SW480 (cell line): ENCODE measurements around the gene CES1.
"Not testable (repeated sequence)": the region's sequence is repeated elsewhere in the genome, so short reads cannot be mapped to it uniquely, and the experiment has no call there.

Experiments used
- DNase-seq: peaks from one replicate; pipeline ENCODE4 v3.0.0-alpha.2; 2016; ENCODE audit warnings: low spot score

Gene CES1

DNA sequence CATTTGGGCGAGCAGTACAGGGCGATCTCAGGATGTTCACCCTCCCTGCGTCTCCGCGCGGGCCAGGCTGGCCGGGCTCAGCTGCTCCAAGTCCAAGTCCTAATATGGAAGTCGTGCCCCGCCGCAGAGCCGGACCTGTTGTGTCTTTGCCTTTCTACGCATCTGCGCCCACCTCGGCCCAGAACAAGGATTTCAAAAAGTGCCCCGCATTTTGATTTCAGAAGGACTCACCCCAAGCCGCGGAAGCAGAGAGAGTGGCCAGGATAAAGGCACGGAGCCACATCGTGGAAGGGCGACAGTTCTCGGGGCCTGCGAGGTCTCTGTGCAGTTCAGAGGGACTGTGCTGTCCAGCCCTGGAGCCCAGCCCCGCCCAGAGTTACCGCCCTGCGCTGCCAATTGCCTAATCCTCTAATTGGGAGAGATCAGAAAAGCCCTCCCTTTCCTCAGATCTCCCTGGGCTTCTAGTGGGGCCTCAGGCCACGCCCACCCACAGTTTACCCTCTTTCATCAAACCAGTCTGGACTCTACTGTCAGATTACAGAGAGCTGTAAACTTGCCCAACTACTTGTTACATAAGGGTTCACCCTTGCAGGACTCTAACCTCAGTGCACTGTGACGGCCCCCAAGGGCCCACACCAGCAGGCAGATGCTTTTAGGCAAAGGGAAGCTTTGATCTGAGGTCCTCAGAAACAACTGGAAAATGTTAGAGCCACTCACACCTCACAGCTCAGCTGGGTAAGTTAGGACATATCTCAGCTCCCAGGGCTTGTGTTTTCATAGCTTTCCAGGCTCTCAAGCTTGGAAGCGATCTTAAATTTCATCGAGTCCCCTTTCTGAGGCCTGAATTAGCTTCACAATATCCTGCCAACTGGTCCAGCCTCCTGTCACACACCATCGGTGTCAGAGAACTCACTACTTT is at the start of gene CES1:
CES1 (minus strand) TSS at position 324 of the 919 bp plus-strand sequence; CDS start at position 283, 41 bp downstream.
- peak; percentile 11 for DNase-seq

DNA sequence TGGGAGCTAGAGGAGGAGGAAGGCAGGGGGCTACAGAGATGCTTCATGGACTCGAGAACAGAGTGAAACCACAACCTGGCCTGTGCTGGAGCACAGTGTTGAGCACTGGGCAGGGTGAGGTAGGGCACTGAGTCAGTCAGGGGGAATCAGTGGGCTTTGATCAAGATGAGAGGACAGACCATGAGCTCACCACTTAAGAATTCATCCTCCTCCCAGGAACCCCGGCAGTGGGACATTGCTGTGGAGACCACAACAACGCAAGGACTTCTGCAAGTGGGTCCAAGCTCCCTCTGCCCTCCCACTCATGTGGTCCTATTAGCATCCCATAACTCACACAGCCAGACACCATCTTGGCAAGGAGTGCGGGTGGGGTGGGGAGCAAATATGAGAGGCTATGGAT is 44.0 kb upstream of the CES1 start:
- DNase-seq: peak; percentile 47

- no peak for DNase-seq
Measured at GRCh38 chr16:55875273-55875672, 42.4 kb upstream of the CES1 start, which contains the start of gene CES5A. Gene CES5A, minus strand, starts transcription at chr16:55875373. Its CDS starts 152 bp downstream, at chr16:55875221.

DNA sequence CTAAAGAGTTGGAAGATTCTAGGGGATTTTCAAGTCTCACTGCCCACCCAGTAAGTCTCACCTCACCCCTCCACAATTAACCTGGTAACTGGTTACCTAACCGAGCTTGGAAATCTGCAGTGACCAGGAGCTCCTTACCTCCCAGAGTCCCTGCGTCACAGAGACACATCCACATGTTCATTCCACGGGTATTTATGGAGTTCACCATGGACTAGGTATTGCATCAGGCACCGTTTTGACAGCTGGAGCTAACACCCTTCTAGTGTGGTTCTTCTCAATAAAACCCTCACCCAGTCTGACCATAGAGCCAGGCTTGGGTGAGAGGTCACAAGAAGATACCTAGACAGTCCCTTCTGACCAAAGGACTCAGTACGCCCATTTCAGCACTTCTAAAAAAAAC is 40.2 kb upstream of the CES1 start:
- no peak for DNase-seq

GRCh38 chr16:55872130-55872529 is 39.2 kb upstream of the CES1 start:
- no peak for DNase-seq

DNA sequence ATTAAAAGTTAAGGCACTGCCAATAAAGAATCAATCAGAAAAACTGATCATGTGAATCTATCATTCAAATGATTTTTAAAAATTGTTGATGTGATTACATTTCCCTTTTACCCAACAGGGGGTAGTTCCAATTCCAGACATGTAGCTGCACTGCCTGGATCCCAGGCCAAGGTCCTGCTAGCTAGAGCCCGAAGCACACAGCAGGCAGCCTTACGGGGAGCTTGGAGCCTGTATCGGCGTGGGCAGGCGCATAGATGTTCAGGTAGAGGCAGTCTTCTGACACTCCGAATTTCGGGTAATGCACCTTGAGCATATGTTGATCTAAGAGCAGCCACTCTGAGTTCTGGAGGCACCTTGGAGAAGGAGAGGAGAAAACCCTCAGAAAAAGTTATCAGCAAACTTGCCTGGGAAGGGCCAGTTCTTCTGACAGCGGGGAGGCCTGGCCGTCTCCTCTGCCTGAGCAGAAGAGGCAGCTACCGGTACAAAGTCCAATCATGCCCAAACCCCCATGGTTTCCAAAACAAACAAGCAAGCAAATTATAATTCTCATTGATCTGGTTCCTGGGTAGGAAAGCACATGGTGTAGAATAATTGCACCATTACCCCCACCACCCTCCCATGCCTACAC is 38.6 kb upstream of the CES1 start:
- DNase-seq: peak; percentile 35

- DNase-seq: no peak
Measured at GRCh38 chr16:55868980-55869379, 36.1 kb upstream of the CES1 start.

DNA sequence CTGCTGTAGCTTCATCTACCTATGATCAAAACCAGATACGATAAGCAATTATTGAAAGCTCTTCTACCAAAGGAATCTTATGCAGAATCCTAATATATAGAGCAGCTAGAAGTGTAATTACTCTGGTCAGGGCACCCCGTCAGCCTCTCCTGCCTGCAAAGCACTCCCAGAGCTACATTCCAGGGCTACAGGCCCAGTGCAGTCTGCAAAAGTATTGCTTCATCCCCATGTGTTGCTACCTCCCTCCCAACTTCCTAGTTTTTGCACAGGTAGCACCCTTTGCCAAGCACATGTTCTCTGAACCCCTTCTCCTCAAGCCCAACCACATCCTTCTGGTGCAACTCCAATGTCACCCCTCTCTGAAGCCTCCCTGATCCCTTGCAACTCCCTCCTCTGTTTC is 35.2 kb upstream of the CES1 start:
- DNase-seq: no peak

DNA sequence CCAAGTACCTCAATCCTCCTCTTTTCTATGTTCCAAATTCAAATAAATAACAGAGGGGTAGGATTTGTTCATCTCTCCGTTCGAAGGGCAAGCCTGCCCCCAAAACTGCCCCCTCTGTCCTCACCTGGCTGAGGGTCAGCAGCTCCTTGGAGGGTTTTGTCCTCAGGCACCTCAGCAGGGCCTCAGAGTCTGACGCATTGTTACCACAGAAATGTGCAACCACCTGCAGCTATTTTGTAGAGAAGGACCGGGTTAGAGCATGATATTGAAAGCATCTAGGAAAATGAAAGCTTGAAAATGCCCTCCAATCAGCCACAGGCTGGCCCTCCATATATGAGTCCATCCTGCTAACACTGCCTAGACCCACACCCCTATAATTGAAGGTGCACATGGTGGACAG is 28.4 kb upstream of the CES1 start:
- no peak for DNase-seq

- not testable (repeated sequence) for DNase-seq
Measured at GRCh38 chr16:55857650-55858049, 24.8 kb upstream of the CES1 start.

DNA sequence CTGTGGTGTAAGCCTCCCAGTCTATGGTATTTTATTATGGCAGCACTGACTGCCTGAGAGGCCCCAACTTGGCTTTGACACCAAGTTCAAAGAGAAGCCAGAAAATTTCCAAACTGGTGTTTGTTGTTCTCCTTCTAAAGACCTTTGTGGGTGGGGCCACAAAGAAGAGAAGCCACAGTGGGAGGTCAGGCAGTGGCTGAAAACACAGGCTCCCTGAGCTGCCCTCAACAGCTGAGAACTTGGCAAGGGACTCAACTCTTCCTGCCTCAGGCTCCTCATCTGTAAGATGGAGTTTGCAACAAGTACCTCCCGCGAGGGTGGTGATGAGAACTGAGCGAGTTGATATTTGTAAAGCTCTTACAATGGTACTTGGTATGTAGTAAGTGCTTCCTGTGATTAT is 24.1 kb upstream of the CES1 start:
- peak; percentile 36 for DNase-seq

DNA sequence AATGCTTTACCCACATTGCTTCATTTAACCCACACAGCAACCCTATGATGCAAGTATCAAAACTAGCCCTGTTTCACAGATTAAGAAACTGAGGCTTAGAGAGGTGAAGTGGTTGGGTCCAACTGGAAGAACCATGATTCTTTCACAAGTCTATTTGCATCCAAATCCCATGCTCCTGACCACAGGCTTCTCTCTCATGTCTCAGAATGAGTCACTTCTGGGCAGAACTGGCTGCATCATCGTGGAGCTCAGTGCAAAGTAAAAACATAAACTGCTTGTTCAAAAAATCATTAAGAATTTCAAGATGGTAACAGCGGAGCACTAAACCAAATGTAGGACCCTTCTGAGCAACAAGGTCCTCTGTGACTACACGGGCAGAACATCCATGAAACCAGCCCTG is 20.2 kb upstream of the CES1 start:
- peak; percentile 27 for DNase-seq

GRCh38 chr16:55849536-55849935 is 16.6 kb upstream of the CES1 start:
- peak; percentile 86 for DNase-seq

GRCh38 chr16:55846598-55847346 is 13.9 kb upstream of the CES1 start:
- DNase-seq: no peak

DNA sequence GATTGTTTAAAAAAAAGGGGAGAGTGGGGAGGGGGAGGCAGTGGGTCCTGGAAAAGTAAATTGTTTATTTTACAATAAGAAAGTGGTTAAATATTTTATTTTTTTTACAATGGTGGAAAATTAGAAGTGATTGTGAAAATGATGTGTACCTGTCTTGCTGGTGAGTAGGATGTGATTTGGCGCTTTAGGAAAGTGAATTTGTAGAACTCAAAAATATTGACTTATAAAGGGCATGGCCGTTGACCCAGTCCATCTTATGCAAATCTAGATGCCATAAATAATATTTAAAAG is 10.2 kb upstream of the CES1 start:
- DNase-seq: no peak

DNA sequence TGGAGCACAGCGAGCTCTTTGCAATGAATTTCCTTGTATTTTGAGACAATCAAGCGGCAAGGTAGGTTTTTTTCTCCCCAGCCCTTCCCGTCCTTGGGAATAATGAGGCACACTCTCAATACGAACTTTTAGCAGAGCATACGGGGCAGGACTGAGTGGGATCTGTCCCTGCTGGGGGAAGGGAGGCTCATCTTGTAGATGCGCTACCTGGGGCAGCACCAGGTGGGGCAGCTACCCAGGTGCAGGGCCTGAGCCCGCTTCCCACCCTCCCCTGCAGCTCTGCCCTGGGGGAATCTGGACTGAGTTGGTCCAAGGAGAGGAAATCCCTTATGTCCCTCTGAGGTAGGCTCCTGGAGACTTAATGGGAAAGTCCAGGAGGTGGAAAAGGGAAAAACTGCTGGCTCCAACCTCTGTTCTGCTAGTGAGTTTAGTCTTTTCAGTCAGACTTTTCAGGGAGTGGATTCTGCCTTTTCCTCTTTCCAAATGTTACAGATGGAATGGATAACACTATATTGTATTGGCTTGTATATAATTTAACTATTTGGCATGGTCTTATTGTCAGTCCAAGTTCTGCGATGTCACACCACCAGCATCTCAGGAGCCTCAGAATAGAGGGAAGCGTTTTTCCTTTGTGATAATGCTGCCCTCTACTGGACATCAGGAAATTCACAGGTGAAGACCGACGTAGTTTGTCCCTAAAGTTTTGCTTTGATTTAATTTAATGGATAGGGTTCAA is 9.6 kb upstream of the CES1 start:
- peak; percentile 45 for DNase-seq

DNA sequence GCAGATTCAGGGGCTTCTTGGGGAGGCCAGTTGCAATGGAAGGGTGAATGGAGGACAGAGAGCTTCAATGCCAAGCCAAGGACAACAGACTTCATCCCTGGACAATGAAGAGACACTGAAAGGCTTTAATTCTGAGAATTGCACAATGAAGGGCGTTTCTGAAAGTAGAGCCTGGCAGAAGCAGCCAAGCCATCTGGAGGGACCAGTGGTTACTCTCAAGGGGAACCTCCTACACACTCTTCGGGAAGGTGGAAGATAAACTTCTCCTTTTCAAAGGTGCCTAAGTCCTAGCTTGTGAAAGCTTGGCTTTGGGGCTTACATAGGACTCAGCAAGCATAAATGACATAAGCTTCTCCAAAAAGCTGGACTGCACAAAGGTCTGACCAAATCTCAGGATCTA is 6.2 kb upstream of the CES1 start:
- DNase-seq: no peak

GRCh38 chr16:55836158-55836611 is 3.3 kb upstream of the CES1 start:
- DNase-seq: no peak

GRCh38 chr16:55835581-55835980 is 2.7 kb upstream of the CES1 start:
- no peak for DNase-seq

- DNase-seq: not testable (repeated sequence)
Measured at GRCh38 chr16:55835173-55835572, 2.3 kb upstream of the CES1 start.

- no peak for DNase-seq
Measured at GRCh38 chr16:55834049-55834448, 1.2 kb upstream of the CES1 start.

- DNase-seq: no peak
Measured at GRCh38 chr16:55832425-55832772, 497 bp downstream of the CES1 start.
